GM19238 (cell line): ENCODE data around the gene RLN3.
"Not testable (repeated sequence)": the region's sequence is repeated elsewhere in the genome, so short reads cannot be mapped to it uniquely, and the experiment has no call there.

Source experiments
- DNase-seq: peaks from one replicate; pipeline ENCODE4 v3.0.0; 2011; ENCODE audit warnings: low spot score; ENCODE audit not compliant: insufficient read length

The RLN3 gene

GRCh38 chr19:14021474-14021873 is 6.5 kb upstream of the RLN3 start:
- no peak for DNase-seq

GRCh38 chr19:14022469-14022868 is 5.5 kb upstream of the RLN3 start:
- no peak for DNase-seq

GRCh38 chr19:14023404-14024235 is 4.3 kb upstream of the RLN3 start:
- no peak for DNase-seq

- not testable (repeated sequence) for DNase-seq
Measured at GRCh38 chr19:14026652-14027192, 1.2 kb upstream of the RLN3 start.

- DNase-seq = no peak
Measured at GRCh38 chr19:14028901-14029300, 953 bp downstream of the RLN3 start.

- DNase-seq = no peak
Measured at GRCh38 chr19:14030997-14031718, 3.2 kb downstream of the RLN3 start.

- peak; percentile 81 for DNase-seq
Measured at GRCh38 chr19:14031719-14032480, 4.0 kb downstream of the RLN3 start, which contains the start of gene IL27RA. Gene IL27RA (plus strand): TSS chr19:14031762. CDS start chr19:14031873, 111 bp downstream.

DNA sequence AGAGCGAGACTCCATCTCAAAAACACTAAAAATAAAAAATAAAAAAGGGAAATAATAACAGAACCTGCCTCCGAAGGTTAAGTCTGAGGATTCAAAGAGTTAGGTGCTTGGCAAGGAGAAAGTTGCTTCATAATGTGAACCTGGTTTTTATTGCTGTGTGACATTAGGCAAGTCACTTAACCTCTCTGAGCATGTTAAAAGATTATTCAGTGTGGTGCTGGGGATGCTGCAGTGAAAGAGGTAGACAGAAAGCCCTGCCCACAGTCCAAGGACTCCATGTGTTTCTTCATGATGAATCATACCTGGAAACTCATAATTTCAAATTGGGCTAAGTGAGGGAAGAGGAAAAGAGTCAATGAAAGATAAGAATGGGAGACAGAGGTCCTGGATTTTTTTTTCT is 6.0 kb downstream of the RLN3 start:
- no peak for DNase-seq

- not testable (repeated sequence) for DNase-seq
Measured at GRCh38 chr19:14035159-14035558, 7.2 kb downstream of the RLN3 start.

DNA sequence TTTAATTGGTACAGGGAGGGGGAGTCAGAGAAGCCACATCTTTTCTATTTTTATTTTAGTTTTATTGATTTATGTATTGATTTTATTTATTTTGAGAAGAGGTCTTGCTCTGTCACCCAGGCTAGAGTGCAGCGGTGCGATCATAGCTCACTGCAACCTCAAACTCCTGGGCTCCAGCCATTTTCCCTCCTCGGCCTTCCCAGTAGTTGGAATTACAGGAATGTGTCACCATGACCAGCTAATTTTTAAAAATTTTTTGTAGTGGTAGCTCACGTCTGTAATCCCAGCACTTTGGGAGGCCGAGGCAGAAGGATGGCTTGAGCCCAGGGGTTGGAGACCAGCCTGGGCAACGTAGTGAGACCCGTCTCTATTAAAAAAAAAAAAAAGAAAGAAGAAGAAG is 7.8 kb downstream of the RLN3 start:
- DNase-seq = no peak

- DNase-seq = no peak
Measured at GRCh38 chr19:14039181-14039580, 11.2 kb downstream of the RLN3 start.

DNA sequence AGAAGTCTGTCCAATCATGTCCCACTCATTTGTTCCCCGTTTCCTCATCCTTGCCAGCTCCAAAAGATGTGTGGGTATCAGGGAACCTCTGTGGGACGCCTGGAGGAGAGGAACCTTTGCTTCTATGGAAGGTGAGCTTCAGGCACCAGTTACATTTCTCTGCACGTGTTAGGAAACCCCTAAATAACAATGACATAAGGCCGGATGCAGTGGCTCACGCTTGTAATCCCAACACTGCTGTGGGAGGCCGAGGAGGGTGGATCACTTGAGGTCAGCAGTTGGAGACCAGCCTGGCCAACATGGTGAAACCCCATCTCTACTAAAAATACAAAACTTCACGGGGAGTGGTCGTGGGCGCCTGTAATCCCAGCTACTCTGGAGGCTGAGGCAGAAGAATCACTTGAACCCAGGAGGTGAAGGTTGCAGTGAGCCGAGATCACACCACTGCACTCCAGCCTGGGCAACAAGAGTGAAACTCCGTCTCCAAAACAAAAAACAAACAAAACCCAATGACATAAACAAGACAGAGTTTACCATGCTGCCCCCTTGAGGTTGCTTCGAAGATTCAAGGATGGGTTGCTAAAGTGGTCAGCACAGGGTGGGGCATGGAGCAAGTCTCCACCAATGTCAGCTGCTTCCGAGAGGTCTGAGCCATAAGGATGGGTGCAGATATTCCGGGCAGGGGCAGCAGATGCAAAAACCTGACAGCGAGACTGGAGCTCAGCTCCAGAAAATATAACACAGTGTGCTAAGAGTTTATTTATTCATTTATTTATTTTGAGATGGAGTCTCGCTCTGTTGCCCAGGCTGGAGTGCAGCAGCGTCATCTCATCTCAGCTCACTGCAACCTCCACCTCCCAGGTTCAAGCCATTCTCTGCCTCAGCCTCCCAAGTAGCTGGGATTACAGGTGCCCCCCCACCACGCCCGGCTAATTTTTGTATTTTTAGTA is 15.0 kb downstream of the RLN3 start:
- peak; percentile 45 for DNase-seq

DNA sequence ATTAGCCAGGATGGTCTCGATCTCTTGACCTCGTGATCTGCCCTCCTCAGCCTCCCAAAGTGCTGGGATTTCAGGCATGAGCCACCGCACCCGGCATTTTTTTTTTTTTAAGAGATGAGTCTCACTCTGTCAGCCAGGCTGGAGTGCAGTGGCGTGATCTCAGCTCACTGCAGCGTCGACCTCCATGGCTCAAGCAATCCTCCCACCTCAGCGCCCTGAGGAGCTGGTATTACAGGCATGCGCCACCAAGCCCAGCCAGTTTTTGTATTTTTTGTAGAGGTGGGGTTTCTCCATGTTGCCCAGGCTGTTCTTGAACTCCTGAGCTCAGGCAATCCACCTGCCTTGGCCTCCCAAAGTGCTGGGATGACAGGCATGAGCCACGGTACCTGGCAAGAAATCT is 19.9 kb downstream of the RLN3 start:
- not testable (repeated sequence) for DNase-seq

DNA sequence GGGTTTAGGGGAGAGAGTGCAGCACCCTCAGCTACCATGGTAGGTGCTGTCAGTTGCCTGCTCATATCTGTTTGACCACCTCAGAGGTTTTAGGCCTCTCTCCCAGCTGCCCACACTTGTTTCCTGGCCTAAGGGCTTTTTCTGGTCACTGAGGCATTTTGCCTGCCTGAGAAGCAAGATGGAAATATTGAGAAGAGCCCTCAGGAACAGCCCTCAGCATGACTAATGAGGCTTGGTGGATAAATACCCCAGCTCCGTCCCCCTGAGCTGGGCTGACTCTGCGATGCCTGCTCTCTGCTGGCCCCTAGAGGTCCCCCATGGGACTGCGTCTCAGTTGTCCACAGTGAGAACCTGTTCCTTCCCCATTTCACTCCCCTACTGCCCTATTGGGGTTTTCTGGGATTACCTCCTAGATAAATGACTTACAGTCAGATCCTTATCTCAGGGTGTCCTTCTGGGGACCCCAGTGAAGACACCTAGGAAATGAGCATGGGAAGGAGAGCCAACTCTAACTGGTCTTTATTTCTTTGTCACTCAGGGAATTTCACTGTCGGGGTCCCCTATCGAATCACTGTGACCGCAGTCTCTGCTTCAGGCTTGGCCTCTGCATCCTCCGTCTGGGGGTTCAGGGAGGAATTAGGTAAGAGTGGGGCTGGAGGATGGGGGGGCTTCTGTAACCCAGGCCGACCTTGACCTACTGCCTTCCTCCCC is 20.6 kb downstream of the RLN3 start:
- peak; percentile 67 for DNase-seq

GRCh38 chr19:14050512-14050911 is 22.6 kb downstream of the RLN3 start:
- DNase-seq = no peak

DNA sequence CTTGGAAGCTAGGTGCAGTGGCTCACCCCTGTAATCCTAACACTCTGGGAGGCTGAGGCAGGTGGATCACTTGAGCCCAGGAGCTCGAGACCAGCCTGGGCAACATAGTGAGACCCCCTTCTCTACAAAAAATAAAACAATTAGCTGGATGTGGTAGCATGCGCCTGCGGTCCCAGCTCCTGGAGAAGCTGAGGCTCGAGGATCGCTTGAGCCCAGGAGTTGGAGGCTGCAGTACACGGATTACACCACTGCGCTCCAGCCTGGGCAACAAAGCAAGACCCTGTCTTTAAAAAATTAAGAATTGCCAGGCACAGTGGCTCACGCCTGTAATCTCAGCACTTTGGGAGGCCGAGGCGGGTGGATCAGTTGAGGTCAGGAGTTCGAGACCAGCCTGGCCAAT is 23.0 kb downstream of the RLN3 start:
- not testable (repeated sequence) for DNase-seq

- DNase-seq = no peak
Measured at GRCh38 chr19:14051980-14052379, 24.0 kb downstream of the RLN3 start.

DNA sequence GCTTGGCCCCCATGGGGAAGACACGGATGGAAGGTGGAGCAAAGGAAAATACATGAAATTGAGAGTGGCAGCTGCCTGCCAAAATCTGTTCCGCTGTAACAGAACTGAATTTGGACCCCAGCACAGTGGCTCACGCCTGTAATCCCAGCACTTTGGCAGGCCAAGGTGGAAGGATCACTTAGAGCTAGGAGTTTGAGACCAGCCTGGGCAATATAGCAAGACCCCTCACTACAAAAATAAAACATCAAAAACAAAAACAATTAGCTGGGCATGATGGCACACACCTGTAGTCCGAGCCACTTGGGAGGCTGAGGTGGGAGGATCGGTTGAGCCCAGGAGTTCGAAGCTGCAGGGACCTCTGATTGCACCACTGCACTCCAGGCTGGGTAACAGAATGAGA is 24.5 kb downstream of the RLN3 start:
- DNase-seq = no peak

GRCh38 chr19:14053032-14053431 is 25.1 kb downstream of the RLN3 start:
- DNase-seq = no peak

- no peak for DNase-seq
Measured at GRCh38 chr19:14053500-14053899, 25.6 kb downstream of the RLN3 start.
